ENCODE results near the gene PTPRB. TPM values are rescaled to one million over a fixed set of nuclear protein-coding genes. Genes with fewer than 3 reads are reported as not detected.

The PTPRB gene
- polyA plus RNA-seq, 3 donors, result not detected

GRCh38 chr12:70635755-70636154 lies 1.5 kb downstream of the PTPRB start:
- intact Hi-C loops (cut with micrococcal nuclease), result no loop called here
- DNase-seq, result no peak
- H3K27ac Mint-ChIP-seq, result no peak overlapping the region
- Histone ChIP-seq H3K9ac (ENCODE audit: insufficient read depth, low read length, poor library complexity, severe bottlenecking) (no peak overlapping the region), H3K79me2 (ENCODE audit: insufficient read depth, low read length) (no peaks in the 10 kb centered on the region), H3K4me1 (ENCODE audit: control insufficient read depth in 1 of 2, insufficient read depth in 2 of 2, low read length in 2 of 2) (no peaks in the 10 kb centered on the region), H3K36me3 (replicated peaks in 1 of 2; ENCODE audit: control insufficient read depth in 1 of 2, insufficient read depth in 2 of 2, low read length in 2 of 2) (no peaks in the 10 kb centered on the region), H2AFZ (ENCODE audit: insufficient read depth, low read depth, low read length, poor library complexity, severe bottlenecking) (no peak overlapping the region), H3K4me2 (replicated peaks; ENCODE audit: extremely low read depth, low read length, poor library complexity, severe bottlenecking) (no peak overlapping the region), H3K4me3 (replicated peaks in 1 of 3; ENCODE audit: low read depth in 2 of 3, low read length in 3 of 3) (no peak overlapping the region), H4K20me1 (ENCODE audit: insufficient read depth, low read length) (no peaks in the 10 kb centered on the region), H3K27ac (ENCODE audit: low read depth in 1 of 2, low read length in 2 of 2) (no peak overlapping the region), H3K27me3 (ENCODE audit: control insufficient read depth in 2 of 2, insufficient read depth in 2 of 2, low read length in 2 of 2) (no peaks in the 10 kb centered on the region), H3K9me3 (replicated peaks in 1 of 2; ENCODE audit: control insufficient read depth in 1 of 2, insufficient read depth in 1 of 2, low read length in 2 of 2) (no peaks in the 10 kb centered on the region)
- TF ChIP-seq CTCF (IDR thresholded peaks at IDR 0.05), result no peak
- no peaks in the 10 kb centered on the region for H3K36me3 Mint-ChIP-seq
- H3K27me3 Mint-ChIP-seq (ENCODE audit: low read depth in 3 of 3), result peaks cover 0 to 2% (median 0%) of the 10 kb centered on the region in 3 donors
- 89% methylated on average over 6 of the region's 7 CpGs for WGBS (ENCODE audit: insufficient coverage)
- no peak overlapping the region for H3K4me3 Mint-ChIP-seq
- H3K4me1 Mint-ChIP-seq, result no peaks in the 10 kb centered on the region
- H3K9me3 Mint-ChIP-seq, result peaks cover 0 to 3% (median 2%) of the 10 kb centered on the region in 7 donors

DNA sequence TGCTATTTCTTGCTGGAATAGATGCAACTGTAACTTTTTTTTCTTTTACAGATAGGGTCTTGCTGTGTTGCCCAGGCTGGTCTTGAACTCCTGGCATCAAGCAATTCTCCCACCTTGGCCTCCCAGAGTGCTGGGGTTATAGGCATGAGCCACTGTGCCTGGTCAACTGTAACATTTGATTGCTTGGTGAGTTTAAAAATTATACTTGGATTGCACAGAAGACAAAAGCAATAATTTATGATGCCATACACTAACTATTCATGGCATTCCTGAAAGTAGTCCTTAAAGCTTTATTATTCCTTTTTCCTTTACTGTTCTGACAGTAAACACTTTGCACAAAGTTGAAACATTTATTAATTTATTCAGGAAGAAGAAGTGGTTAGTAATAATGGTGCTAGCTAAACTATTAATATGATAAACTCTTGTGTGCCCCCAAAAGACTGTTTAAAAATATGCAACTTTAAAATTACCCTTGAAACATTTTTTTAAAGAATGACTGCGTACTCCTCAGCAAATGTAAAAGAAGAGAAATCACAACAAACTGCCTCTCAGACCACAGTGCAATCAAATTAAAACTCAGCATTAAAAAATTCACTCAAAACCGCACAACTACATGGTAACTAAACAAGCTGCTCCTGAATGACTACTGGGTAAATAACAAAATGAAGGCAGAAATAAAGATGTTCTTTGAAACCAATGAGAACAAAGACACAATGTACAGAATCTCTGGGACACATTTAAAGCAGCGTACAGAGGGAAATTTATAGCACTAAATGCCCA lies 8.3 kb downstream of the PTPRB start:
- no peak overlapping the region for H3K27ac ChIP-seq (ENCODE audit: low read depth in 1 of 2, low read length in 2 of 2)
- H3K36me3 ChIP-seq (replicated peaks in 1 of 2; ENCODE audit: control insufficient read depth in 1 of 2, insufficient read depth in 2 of 2, low read length in 2 of 2), result no peaks in the 10 kb centered on the region
- Mint-ChIP-seq H3K27ac (no peak overlapping the region), H3K9me3 (peaks cover 0 to 5% (median 0%) of the 10 kb centered on the region in 7 donors), H3K36me3 (no peaks in the 10 kb centered on the region), H3K4me3 (no peak overlapping the region), H3K4me1 (no peaks in the 10 kb centered on the region), H3K27me3 (ENCODE audit: low read depth in 3 of 3) (peaks cover 0 to 1% (median 0%) of the 10 kb centered on the region in 3 donors)
- H2AFZ ChIP-seq (ENCODE audit: insufficient read depth, low read depth, low read length, poor library complexity, severe bottlenecking), result no peak overlapping the region
- H3K9me3 ChIP-seq (replicated peaks in 1 of 2; ENCODE audit: control insufficient read depth in 1 of 2, insufficient read depth in 1 of 2, low read length in 2 of 2), result no peaks in the 10 kb centered on the region
- no peak overlapping the region for H3K9ac ChIP-seq (ENCODE audit: insufficient read depth, low read length, poor library complexity, severe bottlenecking)
- H3K4me2 ChIP-seq (replicated peaks; ENCODE audit: extremely low read depth, low read length, poor library complexity, severe bottlenecking), result no peak overlapping the region
- intact Hi-C loops (cut with micrococcal nuclease), result no loop called here
- H3K79me2 ChIP-seq (ENCODE audit: insufficient read depth, low read length), result no peaks in the 10 kb centered on the region
- TF ChIP-seq CTCF (IDR thresholded peaks at IDR 0.05), result no peak
- WGBS (ENCODE audit: insufficient coverage), result 100% methylated on average over 2 of the region's 3 CpGs
- no peaks in the 10 kb centered on the region for H4K20me1 ChIP-seq (ENCODE audit: insufficient read depth, low read length)
- H3K27me3 ChIP-seq (ENCODE audit: control insufficient read depth in 2 of 2, insufficient read depth in 2 of 2, low read length in 2 of 2), result no peaks in the 10 kb centered on the region
- H3K4me1 ChIP-seq (ENCODE audit: control insufficient read depth in 1 of 2, insufficient read depth in 2 of 2, low read length in 2 of 2), result no peaks in the 10 kb centered on the region
- no peak overlapping the region for H3K4me3 ChIP-seq (replicated peaks in 1 of 3; ENCODE audit: low read depth in 2 of 3, low read length in 3 of 3)
- no peak for DNase-seq
